Activated gamma-delta T cell treated with Interleukin-2 at 50 U/mL for 16 hours (primary cell): ENCODE measurements around the gene STARD13.

Experiments used
- DNase-seq: peaks from one replicate; pipeline ENCODE4 v3.0.0-alpha.2; 2020

Gene STARD13

GRCh38 chr13:33134213-33134612, 151.3 kb downstream of the STARD13 start:
- DNase-seq: no peak

GRCh38 chr13:33132644-33133440, 152.7 kb downstream of the STARD13 start:
- DNase-seq: no peak

- no peak for DNase-seq
Observed at GRCh38 chr13:33129886-33130285, 155.7 kb downstream of the STARD13 start.

- DNase-seq: no peak
Observed at GRCh38 chr13:33129094-33129832, 156.3 kb downstream of the STARD13 start.

- no peak for DNase-seq
Observed at GRCh38 chr13:33128134-33128533, 157.4 kb downstream of the STARD13 start.

GRCh38 chr13:33127009-33127551, 158.5 kb downstream of the STARD13 start:
- DNase-seq: no peak

- DNase-seq: no peak
Observed at GRCh38 chr13:33125821-33126570, 159.6 kb downstream of the STARD13 start.

- no peak for DNase-seq
Observed at GRCh38 chr13:33123066-33123859, 162.3 kb downstream of the STARD13 start.

GRCh38 chr13:33119856-33120543, 165.6 kb downstream of the STARD13 start:
- DNase-seq: no peak

- DNase-seq: no peak
Observed at GRCh38 chr13:33119022-33119781, 166.4 kb downstream of the STARD13 start.

- no peak for DNase-seq
Observed at GRCh38 chr13:33116321-33117010, 169.1 kb downstream of the STARD13 start.

- DNase-seq: no peak
Observed at GRCh38 chr13:33115274-33115673, 170.3 kb downstream of the STARD13 start.

- no peak for DNase-seq
Observed at GRCh38 chr13:33114146-33114545, 171.4 kb downstream of the STARD13 start.

- no peak for DNase-seq
Observed at GRCh38 chr13:33112766-33113165, 172.8 kb downstream of the STARD13 start.

GRCh38 chr13:33111414-33112110, 174.0 kb downstream of the STARD13 start:
- no peak for DNase-seq

- DNase-seq: no peak
Observed at GRCh38 chr13:33110713-33111413, 174.7 kb downstream of the STARD13 start.

GRCh38 chr13:33110386-33110712, 175.2 kb downstream of the STARD13 start:
- DNase-seq: no peak

- no peak for DNase-seq
Observed at GRCh38 chr13:33109801-33110200, 175.8 kb downstream of the STARD13 start.

GRCh38 chr13:33109271-33109697, 176.3 kb downstream of the STARD13 start:
- DNase-seq: no peak
